ENCODE results near the gene CDHR1. TPM values are rescaled to one million over a fixed set of nuclear protein-coding genes. Genes with fewer than 3 reads are reported as not detected.

The CDHR1 gene
- total RNA-seq, 4 donors from 2014 or later = 106 to 398 (median 143) TPM

DNA sequence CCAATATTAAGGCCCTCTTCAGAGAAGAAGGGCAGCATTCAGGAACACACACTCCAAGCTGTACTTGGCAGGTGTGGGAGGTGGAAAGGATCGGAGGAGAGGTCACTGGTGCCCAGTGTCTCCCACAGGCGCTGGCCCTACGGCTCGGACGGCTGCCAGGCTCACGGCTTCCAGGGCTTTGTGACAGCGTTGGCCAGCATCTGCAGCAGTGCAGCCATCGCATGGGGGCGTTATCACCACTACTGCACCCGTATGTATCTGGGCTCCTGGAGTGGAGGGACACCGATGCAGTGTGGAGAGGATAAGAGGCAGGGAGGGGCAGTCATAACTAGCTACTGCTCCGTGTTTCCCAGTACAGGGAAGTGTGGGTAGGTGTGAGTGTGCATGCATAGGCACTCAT, 54.5 kb downstream of the CDHR1 start:
- no peaks in the 10 kb centered on the region for H3K4me1 ChIP-seq
- peaks cover 3% of the 10 kb centered on the region for H3K27me3 ChIP-seq
- DNase-seq (ENCODE audit: low spot score in 2 of 2) = peak in 1 of 2 donors; percentile 45
- no peak overlapping the region for H3K27ac ChIP-seq
- H3K4me3 ChIP-seq = no peak overlapping the region
- H3K9me3 ChIP-seq = no peaks in the 10 kb centered on the region
- TF ChIP-seq EP300 (IDR thresholded peaks at IDR 0.05) = no peak
- no peaks in the 10 kb centered on the region for H3K36me3 ChIP-seq
- 88% methylated on average over 12 of the region's 12 CpGs for WGBS

DNA sequence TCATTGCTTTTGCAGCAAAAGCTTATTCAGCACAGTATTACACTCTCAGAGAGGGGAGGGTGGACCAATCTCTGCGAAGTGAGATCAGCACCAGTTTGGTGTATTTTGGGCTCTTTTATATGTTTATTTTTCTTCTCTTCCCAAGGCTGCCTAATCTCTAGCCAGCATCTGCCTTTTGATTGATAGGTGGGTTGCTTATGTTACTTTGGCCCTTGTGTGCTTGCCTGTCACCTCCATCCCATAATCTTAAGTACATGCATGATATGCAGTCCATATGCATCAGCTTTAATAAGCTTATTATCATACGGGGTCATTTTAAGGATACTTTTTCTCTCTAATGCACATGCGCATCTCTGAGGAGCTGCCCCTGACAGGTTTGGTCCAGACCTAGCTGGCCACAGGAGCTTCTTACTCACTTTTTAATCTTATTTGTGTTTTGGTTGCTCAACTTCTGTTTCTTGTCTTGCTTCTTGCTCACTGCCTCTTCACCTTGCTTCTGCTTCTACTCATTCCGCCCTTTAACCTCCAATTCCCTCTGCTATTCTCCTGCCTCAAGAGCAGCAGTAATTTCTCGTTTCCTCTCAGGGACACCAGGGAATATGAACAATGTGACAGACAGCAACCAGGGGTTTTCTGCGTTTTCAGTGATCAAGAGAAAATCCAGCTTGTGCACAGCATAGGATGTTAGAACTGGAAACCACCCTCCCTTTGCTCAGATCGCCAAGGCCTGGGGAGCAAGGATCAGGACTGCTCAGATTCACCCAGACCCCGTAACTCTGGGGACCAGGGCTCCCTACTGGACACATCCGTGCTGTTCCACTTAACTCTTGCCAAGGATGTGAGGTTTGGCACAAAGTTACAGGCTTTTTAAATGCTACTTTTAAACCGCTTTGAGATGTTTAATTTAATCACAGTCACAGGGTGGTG, 60.5 kb downstream of the CDHR1 start:
- no peak overlapping the region for H3K4me3 ChIP-seq
- no peaks in the 10 kb centered on the region for H3K36me3 ChIP-seq
- TF ChIP-seq, protein P1, sequence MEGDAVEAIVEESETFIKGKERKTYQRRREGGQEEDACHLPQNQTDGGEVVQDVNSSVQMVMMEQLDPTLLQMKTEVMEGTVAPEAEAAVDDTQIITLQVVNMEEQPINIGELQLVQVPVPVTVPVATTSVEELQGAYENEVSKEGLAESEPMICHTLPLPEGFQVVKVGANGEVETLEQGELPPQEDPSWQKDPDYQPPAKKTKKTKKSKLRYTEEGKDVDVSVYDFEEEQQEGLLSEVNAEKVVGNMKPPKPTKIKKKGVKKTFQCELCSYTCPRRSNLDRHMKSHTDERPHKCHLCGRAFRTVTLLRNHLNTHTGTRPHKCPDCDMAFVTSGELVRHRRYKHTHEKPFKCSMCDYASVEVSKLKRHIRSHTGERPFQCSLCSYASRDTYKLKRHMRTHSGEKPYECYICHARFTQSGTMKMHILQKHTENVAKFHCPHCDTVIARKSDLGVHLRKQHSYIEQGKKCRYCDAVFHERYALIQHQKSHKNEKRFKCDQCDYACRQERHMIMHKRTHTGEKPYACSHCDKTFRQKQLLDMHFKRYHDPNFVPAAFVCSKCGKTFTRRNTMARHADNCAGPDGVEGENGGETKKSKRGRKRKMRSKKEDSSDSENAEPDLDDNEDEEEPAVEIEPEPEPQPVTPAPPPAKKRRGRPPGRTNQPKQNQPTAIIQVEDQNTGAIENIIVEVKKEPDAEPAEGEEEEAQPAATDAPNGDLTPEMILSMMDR (IDR thresholded peaks at IDR 0.05) = no peak
- TF ChIP-seq POLR2AphosphoS5 (IDR thresholded peaks at IDR 0.05) (no peak), POLR2A (IDR thresholded peaks at IDR 0.05) (no peak), EP300 (IDR thresholded peaks at IDR 0.05) (no peak)
- whole genome bisulfite sequencing = 62% methylated on average over 10 of the region's 10 CpGs
- no peaks in the 10 kb centered on the region for H3K9me3 ChIP-seq
- no peak overlapping the region for H3K27ac ChIP-seq
- no peak for DNase-seq (ENCODE audit: low spot score in 2 of 2)
- H3K4me1 ChIP-seq = no peaks in the 10 kb centered on the region
- H3K27me3 ChIP-seq = peaks cover 17% of the 10 kb centered on the region

DNA sequence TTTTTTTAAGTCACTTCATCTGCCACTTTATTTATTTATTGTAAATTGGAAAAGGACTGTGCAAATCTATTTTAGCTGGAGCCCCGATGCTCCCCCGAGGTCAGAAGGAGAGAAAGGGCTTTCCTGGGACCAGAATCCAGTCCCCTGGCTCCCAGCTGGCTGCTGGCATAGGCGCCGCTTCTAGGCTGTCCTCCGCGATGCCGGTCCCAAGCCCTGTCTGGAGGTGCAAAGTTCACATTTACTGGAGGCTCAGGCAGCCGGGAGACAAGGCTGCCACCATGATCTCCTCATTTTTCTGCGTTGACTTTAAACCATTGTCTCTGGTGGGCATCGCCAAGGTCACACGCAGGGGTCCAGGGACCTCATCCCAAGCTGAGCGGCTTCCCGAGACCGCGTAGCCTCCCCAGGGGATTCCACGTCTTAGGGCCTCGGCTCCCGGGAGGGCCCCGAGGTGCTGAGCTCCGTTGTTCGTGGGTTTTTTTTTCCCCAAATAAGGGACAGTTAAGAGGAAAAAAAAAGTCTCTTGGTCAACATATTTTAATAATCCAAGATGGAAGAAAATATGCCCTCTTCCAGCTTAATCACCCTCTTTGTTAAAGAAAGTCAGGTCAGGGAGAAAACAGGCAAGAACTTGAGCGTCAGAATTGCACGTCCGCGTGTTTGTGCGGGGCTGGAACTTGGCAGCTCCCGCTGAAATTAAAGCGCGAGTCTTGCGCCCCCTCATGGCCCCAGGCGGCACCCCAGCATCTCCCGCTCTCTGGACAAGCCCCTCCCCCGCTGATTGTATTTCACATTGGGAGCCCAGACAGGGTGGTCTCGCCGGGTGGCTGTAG, 62.4 kb downstream of the CDHR1 start:
- no peak overlapping the region for H3K4me3 ChIP-seq
- no peaks in the 10 kb centered on the region for H3K4me1 ChIP-seq
- TF ChIP-seq, protein P1 (IDR thresholded peaks at IDR 0.05) = peak in 1 of 2 donors; percentile 49
- TF ChIP-seq EP300 (IDR thresholded peaks at IDR 0.05) (no peak), POLR2AphosphoS5 (IDR thresholded peaks at IDR 0.05) (no peak), POLR2A (IDR thresholded peaks at IDR 0.05) (no peak)
- H3K9me3 ChIP-seq = no peaks in the 10 kb centered on the region
- DNase-seq (ENCODE audit: low spot score in 2 of 2) = no peak
- H3K27ac ChIP-seq = no peak overlapping the region
- H3K27me3 ChIP-seq = peaks cover 13% of the 10 kb centered on the region
- H3K36me3 ChIP-seq = no peaks in the 10 kb centered on the region
- WGBS = 52% methylated on average over 32 of the region's 35 CpGs

GRCh38 chr10:84257343-84258020, 63.1 kb downstream of the CDHR1 start:
- H3K4me3 ChIP-seq = no peak overlapping the region
- peaks cover 13% of the 10 kb centered on the region for H3K27me3 ChIP-seq
- H3K4me1 ChIP-seq = no peaks in the 10 kb centered on the region
- no peak for DNase-seq (ENCODE audit: low spot score in 2 of 2)
- H3K36me3 ChIP-seq = no peaks in the 10 kb centered on the region
- H3K9me3 ChIP-seq = no peaks in the 10 kb centered on the region
- TF ChIP-seq, protein P1 (IDR thresholded peaks at IDR 0.05) = no peak
- no peak for TF ChIP-seq EP300 (IDR thresholded peaks at IDR 0.05)
- TF ChIP-seq POLR2A (IDR thresholded peaks at IDR 0.05) = no peak
- TF ChIP-seq POLR2AphosphoS5 (IDR thresholded peaks at IDR 0.05) = no peak
- 78% methylated on average over 9 of the region's 15 CpGs for WGBS
- H3K27ac ChIP-seq = no peak overlapping the region

DNA sequence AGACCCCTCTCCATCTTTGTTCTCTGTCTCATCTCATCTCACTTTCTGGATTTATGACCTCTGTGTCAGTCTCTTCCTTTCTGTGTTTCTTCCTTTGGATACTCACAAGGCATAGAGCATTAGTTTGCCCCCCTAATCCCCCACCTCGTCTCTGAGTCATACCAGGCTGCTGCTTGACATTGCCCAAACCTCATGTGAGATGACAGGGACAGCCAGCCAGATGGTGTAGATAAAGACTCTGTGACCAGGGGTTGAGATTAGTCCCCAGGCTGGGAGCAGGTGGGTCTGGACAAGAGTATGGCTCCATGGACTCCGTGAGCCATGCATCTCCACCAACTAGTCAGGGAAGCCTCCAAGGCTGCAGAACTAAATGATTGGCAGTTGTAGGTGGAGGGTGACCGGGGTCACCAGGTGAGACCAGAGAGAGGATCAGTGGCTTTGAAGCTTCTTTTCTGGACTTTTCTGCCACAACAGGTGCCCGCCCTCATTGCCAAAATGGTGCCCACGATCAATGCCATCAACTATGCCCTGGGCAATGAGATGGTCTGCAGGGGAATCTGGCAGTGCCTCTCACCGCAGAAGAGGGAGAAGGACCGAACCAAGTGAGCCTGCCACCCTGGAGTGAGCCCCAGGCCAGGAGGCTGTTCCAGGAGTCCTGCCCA, 63.8 kb downstream of the CDHR1 start:
- Histone ChIP-seq H3K36me3 (no peaks in the 10 kb centered on the region), H3K9me3 (no peaks in the 10 kb centered on the region), H3K4me3 (no peak overlapping the region), H3K27me3 (peaks cover 13% of the 10 kb centered on the region), H3K27ac (no peak overlapping the region), H3K4me1 (no peaks in the 10 kb centered on the region)
- DNase-seq (ENCODE audit: low spot score in 2 of 2) = no peak
- WGBS = 80% methylated on average over 7 of the region's 7 CpGs
- TF ChIP-seq, protein P1 (IDR thresholded peaks at IDR 0.05) = no peak
- no peak for TF ChIP-seq POLR2AphosphoS5 (IDR thresholded peaks at IDR 0.05)
- no peak for TF ChIP-seq EP300 (IDR thresholded peaks at IDR 0.05)
- TF ChIP-seq POLR2A (IDR thresholded peaks at IDR 0.05) = no peak
